ENCODE results near the gene TSHZ3.

The TSHZ3 gene, protein sequence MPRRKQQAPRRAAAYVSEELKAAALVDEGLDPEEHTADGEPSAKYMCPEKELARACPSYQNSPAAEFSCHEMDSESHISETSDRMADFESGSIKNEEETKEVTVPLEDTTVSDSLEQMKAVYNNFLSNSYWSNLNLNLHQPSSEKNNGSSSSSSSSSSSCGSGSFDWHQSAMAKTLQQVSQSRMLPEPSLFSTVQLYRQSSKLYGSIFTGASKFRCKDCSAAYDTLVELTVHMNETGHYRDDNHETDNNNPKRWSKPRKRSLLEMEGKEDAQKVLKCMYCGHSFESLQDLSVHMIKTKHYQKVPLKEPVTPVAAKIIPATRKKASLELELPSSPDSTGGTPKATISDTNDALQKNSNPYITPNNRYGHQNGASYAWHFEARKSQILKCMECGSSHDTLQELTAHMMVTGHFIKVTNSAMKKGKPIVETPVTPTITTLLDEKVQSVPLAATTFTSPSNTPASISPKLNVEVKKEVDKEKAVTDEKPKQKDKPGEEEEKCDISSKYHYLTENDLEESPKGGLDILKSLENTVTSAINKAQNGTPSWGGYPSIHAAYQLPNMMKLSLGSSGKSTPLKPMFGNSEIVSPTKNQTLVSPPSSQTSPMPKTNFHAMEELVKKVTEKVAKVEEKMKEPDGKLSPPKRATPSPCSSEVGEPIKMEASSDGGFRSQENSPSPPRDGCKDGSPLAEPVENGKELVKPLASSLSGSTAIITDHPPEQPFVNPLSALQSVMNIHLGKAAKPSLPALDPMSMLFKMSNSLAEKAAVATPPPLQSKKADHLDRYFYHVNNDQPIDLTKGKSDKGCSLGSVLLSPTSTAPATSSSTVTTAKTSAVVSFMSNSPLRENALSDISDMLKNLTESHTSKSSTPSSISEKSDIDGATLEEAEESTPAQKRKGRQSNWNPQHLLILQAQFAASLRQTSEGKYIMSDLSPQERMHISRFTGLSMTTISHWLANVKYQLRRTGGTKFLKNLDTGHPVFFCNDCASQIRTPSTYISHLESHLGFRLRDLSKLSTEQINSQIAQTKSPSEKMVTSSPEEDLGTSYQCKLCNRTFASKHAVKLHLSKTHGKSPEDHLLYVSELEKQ

DNA sequence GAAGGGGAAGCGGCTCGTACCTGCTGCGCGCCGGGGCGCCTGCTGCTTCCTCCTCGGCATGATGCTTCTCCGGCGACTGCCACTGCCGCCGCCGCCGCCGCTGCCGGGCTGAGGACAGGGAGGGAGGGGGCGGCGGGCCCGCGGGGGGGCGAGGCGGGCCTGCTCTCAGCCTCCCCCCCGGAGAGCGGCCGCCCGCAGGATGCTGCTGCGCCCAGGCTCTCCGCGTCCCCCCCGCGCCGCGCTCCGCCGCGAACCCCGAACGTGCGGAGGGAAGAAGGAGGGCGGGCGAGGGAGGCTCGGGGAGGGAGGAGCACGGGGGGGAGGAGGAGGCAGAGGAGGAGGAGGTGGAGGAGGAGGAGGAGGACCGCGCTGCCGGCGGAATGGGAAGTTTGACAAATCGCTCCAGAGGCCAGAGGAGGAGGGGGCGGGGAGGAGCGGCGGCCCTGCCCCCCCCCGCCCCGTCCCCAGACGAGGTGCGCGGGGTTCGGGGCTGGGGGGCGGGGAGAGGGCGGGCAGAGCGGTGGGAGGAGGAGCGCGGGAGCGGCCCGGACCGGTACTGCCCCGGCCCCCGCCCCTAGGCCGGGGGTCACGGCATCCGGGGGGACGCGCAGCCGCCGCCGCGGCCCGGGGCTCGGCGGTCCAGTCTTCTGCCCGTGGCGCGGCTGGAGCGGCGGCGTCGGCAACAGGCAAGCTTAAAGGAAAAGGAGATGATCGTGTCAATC lies at the start of gene TSHZ3:
Gene TSHZ3 (minus strand): TSS at position 277 of the 722 bp plus-strand sequence. CDS start 217 bp downstream, at position 60.
- no peak for TF ChIP-seq CTCF (IDR thresholded peaks at IDR 0.05)

GRCh38 chr19:31397308-31397707 lies 48.1 kb upstream of the TSHZ3 start:
- no peak for TF ChIP-seq CTCF (IDR thresholded peaks at IDR 0.05)

- no peak for TF ChIP-seq CTCF (IDR thresholded peaks at IDR 0.05)
Observed at GRCh38 chr19:31392464-31392863, 43.2 kb upstream of the TSHZ3 start.

GRCh38 chr19:31391518-31391917 lies 42.3 kb upstream of the TSHZ3 start:
- no peak for TF ChIP-seq CTCF (IDR thresholded peaks at IDR 0.05)

GRCh38 chr19:31390711-31391110 lies 41.5 kb upstream of the TSHZ3 start:
- TF ChIP-seq CTCF (IDR thresholded peaks at IDR 0.05) = no peak

GRCh38 chr19:31389874-31390273 lies 40.6 kb upstream of the TSHZ3 start:
- TF ChIP-seq CTCF (IDR thresholded peaks at IDR 0.05) = no peak
